IgD-negative memory B cell (primary cell): ENCODE measurements around the gene SLC39A2. TPM values are rescaled to one million over a fixed set of nuclear protein-coding genes. Genes with fewer than 3 reads are reported as not detected.
"Not testable (repeated sequence)": the region's sequence is repeated elsewhere in the genome, so short reads cannot be mapped to it uniquely, and the experiment has no call there.

Experiments used
- H3K27ac Mint-ChIP-seq, 3 donors: one replicate each; pipeline ENCODE4 v1.8.0; 2020 to 2022; ENCODE audit warnings: mild to moderate bottlenecking in 3 of 3, mixed read lengths in 3 of 3, moderate library complexity in 1 of 3
- H3K27me3 Mint-ChIP-seq: one replicate; pipeline ENCODE4 v1.8.0; 2021; ENCODE audit warnings: mixed read lengths
- H3K36me3 Mint-ChIP-seq: one replicate; pipeline ENCODE4 v1.8.0; 2020; ENCODE audit warnings: mild to moderate bottlenecking, mixed read lengths
- H3K4me1 Mint-ChIP-seq, 3 donors: one replicate each; pipeline ENCODE4 v1.8.0; 2020 to 2022; ENCODE audit warnings: mixed read lengths in 3 of 3, mild to moderate bottlenecking in 1 of 3
- H3K4me3 Mint-ChIP-seq, 4 donors: one replicate each; pipeline ENCODE4 v1.8.0; 2020 to 2022; ENCODE audit warnings: mild to moderate bottlenecking in 4 of 4, mixed read lengths in 4 of 4, moderate library complexity in 3 of 4
- H3K9me3 Mint-ChIP-seq, 3 donors: one replicate each; pipeline ENCODE4 v1.8.0; 2020 to 2021; ENCODE audit warnings: mixed read lengths in 3 of 3, mild to moderate bottlenecking in 1 of 3
- polyA plus RNA-seq: library from polyadenylated mRNA; unstranded; fragments of 300-500 nt; fragmentation: Illumina TruSeq; gene quantifications from one replicate; pipeline ENCODE4 v1.2.3, GENCODE V29; 2021

The SLC39A2 gene
- polyA plus RNA-seq, 1 donor from 2014 or later, result not detected

GRCh38 chr14:21026274-21026987 is 27.3 kb downstream of the SLC39A2 start:
- H3K27ac Mint-ChIP-seq, result peak overlapping the region in 1 of 3 donors; percentile 15
- H3K27me3 Mint-ChIP-seq, result peaks cover 15% of the 10 kb centered on the region
- H3K4me1 Mint-ChIP-seq, result peaks cover 0 to 9% (median 8%) of the 10 kb centered on the region in 3 donors
- H3K9me3 Mint-ChIP-seq, result no peaks in the 10 kb centered on the region
- peaks cover 5% of the 10 kb centered on the region for H3K36me3 Mint-ChIP-seq
- H3K4me3 Mint-ChIP-seq, result peak overlapping the region; percentile 69 to 91 (median 74)

GRCh38 chr14:21026988-21027315 is 27.9 kb downstream of the SLC39A2 start:
- no peaks in the 10 kb centered on the region for H3K9me3 Mint-ChIP-seq
- H3K4me1 Mint-ChIP-seq, result peaks cover 0 to 8% (median 8%) of the 10 kb centered on the region in 3 donors
- peaks cover 3% of the 10 kb centered on the region for H3K36me3 Mint-ChIP-seq
- peaks cover 14% of the 10 kb centered on the region for H3K27me3 Mint-ChIP-seq
- H3K27ac Mint-ChIP-seq, result peak overlapping the region in 1 of 3 donors; percentile 15
- peak overlapping the region in 2 of 4 donors; percentile 69 to 74 for H3K4me3 Mint-ChIP-seq

GRCh38 chr14:21029917-21030316 is 30.8 kb downstream of the SLC39A2 start, which contains the start of gene TPPP2:
Gene TPPP2, plus strand, starts transcription at chr14:21030217. Its CDS starts 365 bp downstream, at chr14:21030582.
- Mint-ChIP-seq H3K36me3 (no peaks in the 10 kb centered on the region), H3K4me1 (peaks cover 0 to 1% (median 0%) of the 10 kb centered on the region in 3 donors), H3K4me3 (no peak within 1 kb of the TSS), H3K27ac (no peak within 1 kb of the TSS), H3K9me3 (no peaks in the 10 kb centered on the region), H3K27me3 (peaks cover 9% of the 10 kb centered on the region)

- Mint-ChIP-seq H3K27ac (no peak overlapping the region), H3K4me1 (peaks cover 0 to 1% (median 0%) of the 10 kb centered on the region in 3 donors), H3K9me3 (no peaks in the 10 kb centered on the region), H3K4me3 (no peak overlapping the region), H3K27me3 (peaks cover 8% of the 10 kb centered on the region), H3K36me3 (no peaks in the 10 kb centered on the region)
These were observed 31.4 kb downstream of the SLC39A2 start for GRCh38 chr14:21030531-21030930.

- Mint-ChIP-seq H3K36me3 (no peaks in the 10 kb centered on the region), H3K27ac (no peak overlapping the region)
These were observed 33.4 kb downstream of the SLC39A2 start for GRCh38 chr14:21032326-21033132.

GRCh38 chr14:21033133-21033698 is 34.1 kb downstream of the SLC39A2 start:
- Mint-ChIP-seq H3K4me3 (no peak overlapping the region), H3K4me1 (peaks cover 0 to 2% (median 0%) of the 10 kb centered on the region in 3 donors), H3K27me3 (peaks cover 8% of the 10 kb centered on the region), H3K27ac (no peak overlapping the region), H3K9me3 (no peaks in the 10 kb centered on the region), H3K36me3 (no peaks in the 10 kb centered on the region)

More at GRCh38 chr14:21032326-21033132, 33.4 kb downstream of the SLC39A2 start:
- Mint-ChIP-seq H3K4me3 (no peak overlapping the region), H3K27me3 (peaks cover 8% of the 10 kb centered on the region), H3K4me1 (no peaks in the 10 kb centered on the region), H3K9me3 (no peaks in the 10 kb centered on the region)

- H3K9me3 Mint-ChIP-seq, result no peaks in the 10 kb centered on the region
- peaks cover 8% of the 10 kb centered on the region for H3K27me3 Mint-ChIP-seq
- H3K27ac Mint-ChIP-seq, result no peak within 1 kb of the TSS
- peaks cover 0 to 2% (median 0%) of the 10 kb centered on the region in 3 donors for H3K4me1 Mint-ChIP-seq
- H3K4me3 Mint-ChIP-seq, result no peak within 1 kb of the TSS
- no peaks in the 10 kb centered on the region for H3K36me3 Mint-ChIP-seq
These were observed 35.6 kb downstream of the SLC39A2 start, which contains the start of gene RNASE13 for GRCh38 chr14:21034707-21035106. Gene RNASE13, minus strand, starts transcription at chr14:21034807. Its CDS starts 519 bp downstream, at chr14:21034288.

- no peaks in the 10 kb centered on the region for H3K9me3 Mint-ChIP-seq
- no peaks in the 10 kb centered on the region for H3K36me3 Mint-ChIP-seq
- no peak overlapping the region for H3K4me3 Mint-ChIP-seq
- no peak overlapping the region for H3K27ac Mint-ChIP-seq
- peaks cover 10% of the 10 kb centered on the region for H3K27me3 Mint-ChIP-seq
- peaks cover 0 to 2% (median 0%) of the 10 kb centered on the region in 3 donors for H3K4me1 Mint-ChIP-seq
These were observed 37.7 kb downstream of the SLC39A2 start for GRCh38 chr14:21036751-21037150.

- H3K9me3 Mint-ChIP-seq, result no peaks in the 10 kb centered on the region
- H3K4me3 Mint-ChIP-seq, result no peak overlapping the region
- peaks cover 0 to 2% (median 0%) of the 10 kb centered on the region in 3 donors for H3K4me1 Mint-ChIP-seq
- no peaks in the 10 kb centered on the region for H3K36me3 Mint-ChIP-seq
- H3K27me3 Mint-ChIP-seq, result peaks cover 10% of the 10 kb centered on the region
- H3K27ac Mint-ChIP-seq, result no peak overlapping the region
These were observed 38.1 kb downstream of the SLC39A2 start for GRCh38 chr14:21037156-21037555.

- Mint-ChIP-seq H3K27ac (no peak overlapping the region), H3K9me3 (no peaks in the 10 kb centered on the region), H3K36me3 (peaks cover 3% of the 10 kb centered on the region), H3K4me3 (no peak overlapping the region), H3K27me3 (peaks cover 6% of the 10 kb centered on the region), H3K4me1 (peaks cover 0 to 2% (median 0%) of the 10 kb centered on the region in 3 donors)
These were observed 39.6 kb downstream of the SLC39A2 start for GRCh38 chr14:21038441-21039422.

- H3K4me3 Mint-ChIP-seq, result no peak overlapping the region
- peaks cover 3% of the 10 kb centered on the region for H3K36me3 Mint-ChIP-seq
- H3K9me3 Mint-ChIP-seq, result no peaks in the 10 kb centered on the region
- H3K27me3 Mint-ChIP-seq, result peaks cover 11% of the 10 kb centered on the region
- no peak overlapping the region for H3K27ac Mint-ChIP-seq
- peaks cover 0 to 2% (median 0%) of the 10 kb centered on the region in 3 donors for H3K4me1 Mint-ChIP-seq
These were observed 40.7 kb downstream of the SLC39A2 start for GRCh38 chr14:21039585-21040369.

GRCh38 chr14:21040370-21040925 is 41.4 kb downstream of the SLC39A2 start:
- H3K9me3 Mint-ChIP-seq, result no peaks in the 10 kb centered on the region
- peaks cover 14% of the 10 kb centered on the region for H3K27me3 Mint-ChIP-seq
- H3K4me3 Mint-ChIP-seq, result no peak overlapping the region
- H3K27ac Mint-ChIP-seq, result no peak overlapping the region
- H3K4me1 Mint-ChIP-seq, result peaks cover 0 to 2% (median 0%) of the 10 kb centered on the region in 3 donors
- H3K36me3 Mint-ChIP-seq, result peaks cover 3% of the 10 kb centered on the region

GRCh38 chr14:21040941-21041340 is 41.8 kb downstream of the SLC39A2 start:
- not testable (repeated sequence) for H3K9me3 Mint-ChIP-seq, H3K4me3 Mint-ChIP-seq

More at GRCh38 chr14:21040941-21041340, 41.8 kb downstream of the SLC39A2 start:
- H3K27ac Mint-ChIP-seq, H3K4me1 Mint-ChIP-seq, H3K36me3 Mint-ChIP-seq: not testable (repeated sequence)
- peaks cover 14% of the 10 kb centered on the region for H3K27me3 Mint-ChIP-seq
